Naive thymus-derived CD4-positive, alpha-beta T cell (primary cell): ENCODE measurements around the gene BACH1. TPM values are rescaled to one million over a fixed set of nuclear protein-coding genes. Genes with fewer than 3 reads are reported as not detected.
A peak's percentile ranks its signal among the peaks of the same experiment; 100 is the strongest.

ENCODE experiments used
- ATAC-seq: fragments of 150-1000 bp; cut with Tn5 transposase; 2 replicates; pipeline ENCODE4 v1.10.0; 2021; ENCODE audit warnings: mild to moderate bottlenecking, moderate library complexity
- CTCF ChIA-PET: fragments of 350-600 bp; sonication (Branson Sonifier 250); formaldehyde crosslinking; loops from one replicate; lab custom pipeline; 2021; ENCODE audit warnings: antibody characterized with exemption; lab: Charles Lee
- POLR2A ChIA-PET: fragments of 350-600 bp; sonication (Branson Sonifier 250); formaldehyde crosslinking; loops from one replicate; lab custom pipeline; 2021; ENCODE audit warnings: antibody characterized with exemption, inconsistent platforms; lab: Charles Lee
- DNase-seq, 9 donors: peaks; one replicate each; pipeline versions ENCODE4 v3.0.0 to v3.0.0-alpha.2; 2020 to 2022; ENCODE audit warnings: mixed read lengths in 1 of 9
- H3K27ac ChIP-seq: one replicate; pipeline ENCODE4 v1.7.0; 2013; ENCODE audit warnings: mild to moderate bottlenecking, low read depth, low read length, moderate library complexity
- H3K27me3 ChIP-seq, 2 donors: one replicate each; pipeline ENCODE4 v1.7.0; 2013; ENCODE audit warnings: low read length in 2 of 2, mild to moderate bottlenecking in 2 of 2, moderate library complexity in 2 of 2; ENCODE audit not compliant: control insufficient read depth in 2 of 2, insufficient read depth in 2 of 2
- H3K36me3 ChIP-seq, 3 experiments: 1 replicate in 2 of 3; 2 replicates in 1 of 3; pipeline ENCODE4 v1.7.0; 2013; ENCODE audit warnings: low read length in 3 of 3, mild to moderate bottlenecking in 3 of 3, moderate library complexity in 1 of 3; ENCODE audit not compliant: insufficient read depth in 3 of 3, control insufficient read depth in 2 of 3
- H3K4me1 ChIP-seq, 2 donors: one replicate each; pipeline ENCODE4 v1.7.0; 2013; ENCODE audit warnings: low read length in 2 of 2, mild to moderate bottlenecking in 2 of 2, moderate library complexity in 1 of 2; ENCODE audit not compliant: control insufficient read depth in 2 of 2, insufficient read depth in 2 of 2
- H3K4me3 ChIP-seq: 2 replicates; pipeline ENCODE4 v1.7.0; 2013; ENCODE audit warnings: mild to moderate bottlenecking, low read length
- H3K9me3 ChIP-seq, 3 experiments: 1 replicate in 2 of 3; 2 replicates in 1 of 3; pipeline ENCODE4 v1.7.0; 2013; ENCODE audit warnings: low read length in 3 of 3; ENCODE audit not compliant: control insufficient read depth in 2 of 3
- H3K27ac Mint-ChIP-seq, 9 donors: one replicate each; pipeline ENCODE4 v1.8.0; 2020 to 2022; ENCODE audit warnings: mixed read lengths in 9 of 9, mild to moderate bottlenecking in 8 of 9, moderate library complexity in 5 of 9, inconsistent platforms in 2 of 9
- H3K27me3 Mint-ChIP-seq, 5 donors: one replicate each; pipeline ENCODE4 v1.8.0; 2021 to 2022; ENCODE audit warnings: mixed read lengths in 5 of 5, mild to moderate bottlenecking in 1 of 5
- H3K36me3 Mint-ChIP-seq, 5 donors: one replicate each; pipeline ENCODE4 v1.8.0; 2020 to 2022; ENCODE audit warnings: mixed read lengths in 5 of 5, mild to moderate bottlenecking in 3 of 5, inconsistent platforms in 1 of 5
- H3K4me1 Mint-ChIP-seq, 7 donors: one replicate each; pipeline ENCODE4 v1.8.0; 2020 to 2022; ENCODE audit warnings: mixed read lengths in 7 of 7, mild to moderate bottlenecking in 3 of 7, inconsistent platforms in 1 of 7
- H3K4me3 Mint-ChIP-seq, 10 donors: one replicate each; pipeline ENCODE4 v1.8.0; 2020 to 2022; ENCODE audit warnings: mild to moderate bottlenecking in 10 of 10, mixed read lengths in 10 of 10, moderate library complexity in 6 of 10, inconsistent platforms in 2 of 10
- H3K9me3 Mint-ChIP-seq, 11 donors: one replicate each; pipeline ENCODE4 v1.8.0; 2020 to 2022; ENCODE audit warnings: mixed read lengths in 11 of 11, mild to moderate bottlenecking in 4 of 11, inconsistent platforms in 1 of 11, moderate library complexity in 1 of 11
- intact Hi-C, 2 donors: fragments of 100-400 bp; cut with micrococcal nuclease; formaldehyde crosslinking; loops; one replicate each; pipeline ENCODE4 v1.15.1; 2023
- polyA plus RNA-seq, 2 donors: library from polyadenylated mRNA; unstranded; fragments of 300-500 nt; fragmentation: Illumina TruSeq; gene quantifications; one replicate each; pipeline ENCODE4 v1.2.3, GENCODE V29; 2021
- total RNA-seq, 6 experiments: library from RNA in 5 of 6; stranded (reverse) in 5 of 6; gene quantifications; 1 replicate in 5 of 6; 2 replicates in 1 of 6; pipeline ENCODE4 v1.2.3 and lab custom pipeline; 2021 to 2026

Gene BACH1
- total and polyA plus RNA-seq, 7 experiments from 2014 or later, result 22.6 to 95.6 (median 42.0) TPM

GRCh38 chr21:29321932-29322928 is 23.5 kb downstream of the BACH1 start:
- Histone ChIP-seq H3K27me3 (no peaks in the 10 kb centered on the region), H3K36me3 (peaks cover 0 to 21% (median 3%) of the 10 kb centered on the region in 3 experiments), H3K27ac (no peak overlapping the region), H3K4me3 (no peak overlapping the region), H3K9me3 (no peaks in the 10 kb centered on the region), H3K4me1 (no peaks in the 10 kb centered on the region)
- H3K36me3 Mint-ChIP-seq, result peaks cover 11 to 53% (median 40%) of the 10 kb centered on the region in 5 donors
- no peak for ATAC-seq
- no peak for DNase-seq
- POLR2A ChIA-PET, result no interaction called here
- H3K9me3 Mint-ChIP-seq, result peaks cover 0 to 7% (median 0%) of the 10 kb centered on the region in 11 donors
- no peaks in the 10 kb centered on the region for H3K27me3 Mint-ChIP-seq
- no peak overlapping the region for H3K4me3 Mint-ChIP-seq
- intact Hi-C loops, result no loop called here
- H3K4me1 Mint-ChIP-seq, result peaks cover 6 to 51% (median 35%) of the 10 kb centered on the region in 7 donors
- CTCF ChIA-PET, result no interaction called here
- H3K27ac Mint-ChIP-seq, result peak overlapping the region in 1 of 9 donors; percentile 61

GRCh38 chr21:29323189-29323588 is 24.5 kb downstream of the BACH1 start:
- Mint-ChIP-seq H3K4me3 (no peak overlapping the region), H3K27me3 (no peaks in the 10 kb centered on the region), H3K36me3 (peaks cover 12 to 57% (median 41%) of the 10 kb centered on the region in 5 donors), H3K9me3 (peaks cover 0 to 7% (median 0%) of the 10 kb centered on the region in 11 donors), H3K27ac (peak overlapping the region in 1 of 9 donors; percentile 39), H3K4me1 (peaks cover 6 to 41% (median 30%) of the 10 kb centered on the region in 7 donors)
- no peaks in the 10 kb centered on the region for H3K27me3 ChIP-seq
- ATAC-seq, result no peak
- peaks cover 0 to 26% (median 3%) of the 10 kb centered on the region in 3 experiments for H3K36me3 ChIP-seq
- no peak for DNase-seq
- H3K4me1 ChIP-seq, result no peaks in the 10 kb centered on the region
- ChIA-PET POLR2A (no interaction called here), CTCF (no interaction called here)
- no peak overlapping the region for H3K4me3 ChIP-seq
- H3K9me3 ChIP-seq, result no peaks in the 10 kb centered on the region
- intact Hi-C loops, result no loop called here
- H3K27ac ChIP-seq, result no peak overlapping the region

- H3K4me1 ChIP-seq, result no peaks in the 10 kb centered on the region
- DNase-seq (no peak), ATAC-seq (no peak)
- ChIA-PET CTCF (no interaction called here), POLR2A (no interaction called here)
- H3K27ac ChIP-seq, result no peak overlapping the region
- no peak overlapping the region for H3K4me3 ChIP-seq
- H3K4me3 Mint-ChIP-seq, result no peak overlapping the region
- H3K36me3 Mint-ChIP-seq, result peaks cover 14 to 47% (median 28%) of the 10 kb centered on the region in 5 donors
- peaks cover 0 to 22% (median 3%) of the 10 kb centered on the region in 3 experiments for H3K36me3 ChIP-seq
- peaks cover 5 to 16% (median 8%) of the 10 kb centered on the region in 7 donors for H3K4me1 Mint-ChIP-seq
- intact Hi-C loops, result no loop called here
- H3K27ac Mint-ChIP-seq, result no peak overlapping the region
- no peaks in the 10 kb centered on the region for H3K9me3 Mint-ChIP-seq
- H3K9me3 ChIP-seq, result no peaks in the 10 kb centered on the region
- no peaks in the 10 kb centered on the region for H3K27me3 ChIP-seq
- H3K27me3 Mint-ChIP-seq, result no peaks in the 10 kb centered on the region
Observed at GRCh38 chr21:29326914-29327554, 28.3 kb downstream of the BACH1 start.

DNA sequence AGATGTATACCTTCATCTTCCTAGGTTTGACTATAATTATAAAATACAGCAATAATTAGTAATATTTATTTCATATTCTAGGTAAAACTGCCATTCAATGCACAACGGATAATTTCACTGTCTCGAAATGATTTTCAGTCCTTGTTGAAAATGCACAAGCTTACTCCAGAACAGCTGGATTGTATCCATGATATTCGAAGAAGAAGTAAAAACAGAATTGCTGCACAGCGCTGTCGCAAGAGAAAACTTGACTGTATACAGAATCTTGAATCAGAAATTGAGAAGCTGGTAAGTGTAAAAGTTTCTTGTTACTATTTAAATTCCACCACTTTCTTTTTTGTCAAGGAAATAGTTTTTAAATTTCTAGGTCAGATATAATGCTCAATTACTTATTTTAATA is 30.7 kb downstream of the BACH1 start:
- Mint-ChIP-seq H3K27me3 (no peaks in the 10 kb centered on the region), H3K4me1 (peaks cover 3 to 11% (median 5%) of the 10 kb centered on the region in 7 donors), H3K36me3 (peaks cover 13 to 48% (median 19%) of the 10 kb centered on the region in 5 donors), H3K9me3 (no peaks in the 10 kb centered on the region), H3K4me3 (no peak overlapping the region), H3K27ac (no peak overlapping the region)
- DNase-seq (no peak), ATAC-seq (no peak)
- Histone ChIP-seq H3K27me3 (no peaks in the 10 kb centered on the region), H3K4me1 (no peaks in the 10 kb centered on the region), H3K36me3 (peaks cover 0 to 16% (median 3%) of the 10 kb centered on the region in 3 experiments), H3K9me3 (no peaks in the 10 kb centered on the region), H3K27ac (no peak overlapping the region), H3K4me3 (no peak overlapping the region)
- POLR2A ChIA-PET, result no interaction called here
- CTCF ChIA-PET, result no interaction called here
- intact Hi-C loops, result no loop called here

GRCh38 chr21:29330797-29331196 is 32.1 kb downstream of the BACH1 start:
- Histone ChIP-seq H3K27me3 (no peaks in the 10 kb centered on the region), H3K9me3 (no peaks in the 10 kb centered on the region), H3K4me1 (no peaks in the 10 kb centered on the region), H3K27ac (no peak overlapping the region), H3K36me3 (peaks cover 0 to 16% (median 2%) of the 10 kb centered on the region in 3 experiments), H3K4me3 (no peak overlapping the region)
- ATAC-seq (no peak), DNase-seq (no peak)
- Mint-ChIP-seq H3K36me3 (peaks cover 13 to 52% (median 27%) of the 10 kb centered on the region in 5 donors), H3K9me3 (no peaks in the 10 kb centered on the region), H3K27ac (no peak overlapping the region), H3K4me3 (no peak overlapping the region), H3K4me1 (peaks cover 5 to 16% (median 8%) of the 10 kb centered on the region in 7 donors), H3K27me3 (no peaks in the 10 kb centered on the region)
- intact Hi-C loops, result no loop called here
- ChIA-PET CTCF (interaction anchor here (0.6 kb wide), 1 partner anchor 415 kb away, joined by 3 read pairs; no protein-coding TSS in a partner anchor), POLR2A (no interaction called here)

DNA sequence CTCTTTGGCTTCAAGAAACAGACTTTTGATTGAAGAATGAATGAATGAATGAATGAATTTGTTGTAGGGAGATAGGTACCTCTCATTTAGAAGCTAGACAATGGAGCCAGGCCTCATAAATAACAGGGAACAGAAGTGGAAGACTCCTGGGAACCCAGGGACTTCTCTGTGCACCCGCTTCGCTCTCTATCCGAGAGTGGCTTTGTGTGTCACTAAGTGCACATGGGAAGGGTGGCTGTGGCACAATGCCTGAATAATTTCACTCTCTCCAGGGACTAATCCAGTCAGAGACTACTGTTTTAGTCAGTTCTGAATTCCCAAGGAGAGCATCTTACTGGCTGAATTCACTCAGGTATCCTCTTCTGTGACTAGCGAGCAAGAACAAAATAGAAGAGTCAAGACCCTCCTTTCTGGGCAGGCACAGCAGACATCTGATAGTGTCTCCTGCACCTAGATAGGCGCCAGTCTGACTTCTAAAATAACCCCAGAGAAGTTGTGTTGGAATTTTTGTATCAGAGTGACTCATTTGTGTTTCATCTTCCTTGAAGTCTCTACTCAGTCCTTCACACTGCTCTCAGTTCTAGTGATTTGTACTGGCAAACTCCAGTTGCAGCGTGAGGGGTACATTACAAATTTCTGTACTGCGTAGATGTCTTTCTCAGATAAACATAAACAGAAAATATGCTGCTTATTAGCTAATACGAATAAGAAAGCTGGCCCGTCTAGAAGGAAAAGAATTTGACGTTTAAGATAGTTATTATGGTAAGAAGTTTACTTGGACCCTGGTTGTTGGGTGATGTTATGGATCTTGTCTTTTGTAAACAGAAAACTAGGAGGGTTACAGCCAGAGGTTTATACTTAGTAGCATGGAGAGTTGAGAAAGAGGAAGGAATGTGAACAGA is 34.0 kb downstream of the BACH1 start:
- peaks cover 4 to 13% (median 6%) of the 10 kb centered on the region in 7 donors for H3K4me1 Mint-ChIP-seq
- Histone ChIP-seq H3K9me3 (no peaks in the 10 kb centered on the region), H3K4me3 (no peak overlapping the region), H3K4me1 (no peaks in the 10 kb centered on the region), H3K27ac (no peak overlapping the region), H3K36me3 (peaks cover 0 to 3% (median 0%) of the 10 kb centered on the region in 3 experiments), H3K27me3 (no peaks in the 10 kb centered on the region)
- no peak overlapping the region for H3K4me3 Mint-ChIP-seq
- CTCF ChIA-PET, result no interaction called here
- H3K9me3 Mint-ChIP-seq, result no peaks in the 10 kb centered on the region
- peaks cover 1 to 42% (median 22%) of the 10 kb centered on the region in 5 donors for H3K36me3 Mint-ChIP-seq
- no peak for DNase-seq
- H3K27ac Mint-ChIP-seq, result no peak overlapping the region
- intact Hi-C loops, result no loop called here
- POLR2A ChIA-PET, result no interaction called here
- ATAC-seq, result no peak
- H3K27me3 Mint-ChIP-seq, result no peaks in the 10 kb centered on the region
